Neutrophil (primary cell): ENCODE measurements around the gene PDP2.

Source experiments
- H3K27ac ChIP-seq: fragments of 200-600 bp; sonication (generic); 2 replicates; pipeline ENCODE4 v1.5.1; 2016; ENCODE audit warnings: mild to moderate bottlenecking, moderate library complexity
- H3K27me3 ChIP-seq: fragments of 200-600 bp; sonication (generic); 2 replicates; pipeline ENCODE4 v1.6.0; 2016; ENCODE audit warnings: mild to moderate bottlenecking
- H3K36me3 ChIP-seq: fragments of 200-600 bp; sonication (generic); 2 replicates; pipeline ENCODE4 v1.5.1; 2017
- H3K4me1 ChIP-seq, 2 experiments: fragments of 200-600 bp in 1 of 2; sonication (generic) in 1 of 2; 1 replicate in 1 of 2; 2 replicates in 1 of 2; pipeline versions ENCODE4 v1.5.1 to v1.6.1; 2013 to 2016; ENCODE audit warnings: low read depth in 1 of 2, low read length in 1 of 2, mild to moderate bottlenecking in 1 of 2, moderate library complexity in 1 of 2; ENCODE audit not compliant: control insufficient read depth in 1 of 2, insufficient read depth in 1 of 2
- H3K4me3 ChIP-seq, 2 experiments: fragments of 200-600 bp in 1 of 2; sonication (generic) in 1 of 2; 1 replicate in 1 of 2; 2 replicates in 1 of 2; pipeline ENCODE4 v1.5.1; 2013 to 2016; ENCODE audit warnings: low read depth in 1 of 2, low read length in 1 of 2, mild to moderate bottlenecking in 1 of 2, moderate library complexity in 1 of 2
- H3K9me3 ChIP-seq: fragments of 200-600 bp; sonication (generic); 2 replicates; pipeline ENCODE4 v1.5.1; 2016
- TF ChIP-seq, protein P1 (sequence below): fragments of 200-600 bp; sonication (generic); IDR thresholded peaks from 2 replicates; pipeline ENCODE4 v1.5.1; 2016; ENCODE audit warnings: antibody characterized with exemption

Gene PDP2

DNA sequence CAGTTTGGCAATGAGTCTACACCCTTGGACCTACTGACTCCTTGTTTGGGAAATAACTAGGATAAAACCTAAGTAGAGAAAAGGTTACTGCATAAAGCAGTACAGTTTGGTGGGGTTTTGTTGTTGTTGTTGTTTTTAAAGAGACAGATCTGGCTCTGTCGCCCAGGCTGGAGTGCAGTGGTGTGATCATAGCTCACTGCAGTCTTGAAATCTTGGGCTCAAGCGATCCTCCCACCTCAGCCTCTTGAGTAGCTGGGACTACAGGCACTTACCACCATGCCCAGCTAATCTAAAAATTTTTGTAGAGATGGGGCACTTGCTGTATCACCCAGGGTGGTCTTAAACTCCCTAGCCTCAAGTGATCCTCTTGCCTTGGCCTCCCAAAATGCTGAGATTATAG, 1.2 kb downstream of the PDP2 start:
- H3K27me3 ChIP-seq = peaks cover 16% of the 10 kb centered on the region
- H3K9me3 ChIP-seq = no peaks in the 10 kb centered on the region

DNA sequence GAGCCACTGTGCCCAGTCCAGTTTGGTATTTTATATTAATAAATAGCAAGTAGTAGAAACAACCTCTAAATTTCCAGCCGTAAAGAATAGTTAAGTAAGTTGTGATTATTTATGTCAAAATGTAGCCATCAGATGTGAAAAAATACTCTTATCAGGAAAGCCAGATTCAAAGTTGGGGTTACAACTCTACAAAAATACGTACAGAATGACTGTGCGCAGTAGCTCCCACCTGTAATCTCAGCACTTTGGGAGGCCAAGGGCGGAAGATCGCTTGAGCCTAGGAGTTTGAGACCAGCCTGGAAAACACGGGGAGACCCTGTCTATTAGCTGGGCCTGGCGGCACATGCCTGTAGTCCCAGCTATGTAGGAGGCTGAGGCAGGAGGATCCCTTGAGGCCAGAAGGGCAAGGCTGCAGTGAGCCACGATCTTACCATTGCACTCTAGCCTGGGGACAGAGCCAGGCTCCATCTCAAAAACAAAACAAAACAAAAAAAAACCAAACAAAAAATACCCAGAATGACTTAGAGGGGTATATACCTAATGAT, 1.7 kb downstream of the PDP2 start:
- H3K4me1 ChIP-seq = peaks cover 20% of the 10 kb centered on the region in 2 experiments
- H3K9me3 ChIP-seq = no peaks in the 10 kb centered on the region
- H3K27ac ChIP-seq = no peak overlapping the region
- H3K36me3 ChIP-seq = peaks cover 11% of the 10 kb centered on the region
- H3K27me3 ChIP-seq = peaks cover 16% of the 10 kb centered on the region
- no peak overlapping the region for H3K4me3 ChIP-seq
- TF ChIP-seq, protein P1, sequence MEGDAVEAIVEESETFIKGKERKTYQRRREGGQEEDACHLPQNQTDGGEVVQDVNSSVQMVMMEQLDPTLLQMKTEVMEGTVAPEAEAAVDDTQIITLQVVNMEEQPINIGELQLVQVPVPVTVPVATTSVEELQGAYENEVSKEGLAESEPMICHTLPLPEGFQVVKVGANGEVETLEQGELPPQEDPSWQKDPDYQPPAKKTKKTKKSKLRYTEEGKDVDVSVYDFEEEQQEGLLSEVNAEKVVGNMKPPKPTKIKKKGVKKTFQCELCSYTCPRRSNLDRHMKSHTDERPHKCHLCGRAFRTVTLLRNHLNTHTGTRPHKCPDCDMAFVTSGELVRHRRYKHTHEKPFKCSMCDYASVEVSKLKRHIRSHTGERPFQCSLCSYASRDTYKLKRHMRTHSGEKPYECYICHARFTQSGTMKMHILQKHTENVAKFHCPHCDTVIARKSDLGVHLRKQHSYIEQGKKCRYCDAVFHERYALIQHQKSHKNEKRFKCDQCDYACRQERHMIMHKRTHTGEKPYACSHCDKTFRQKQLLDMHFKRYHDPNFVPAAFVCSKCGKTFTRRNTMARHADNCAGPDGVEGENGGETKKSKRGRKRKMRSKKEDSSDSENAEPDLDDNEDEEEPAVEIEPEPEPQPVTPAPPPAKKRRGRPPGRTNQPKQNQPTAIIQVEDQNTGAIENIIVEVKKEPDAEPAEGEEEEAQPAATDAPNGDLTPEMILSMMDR = no peak

More for the DNA sequence above, 1.2 kb downstream of the PDP2 start:
- no peak overlapping the region for H3K27ac ChIP-seq
- peaks cover 11% of the 10 kb centered on the region for H3K36me3 ChIP-seq
- H3K4me1 ChIP-seq = peaks cover 20% of the 10 kb centered on the region in 2 experiments
- H3K4me3 ChIP-seq = peak overlapping the region in 1 of 2 experiments; percentile 86
- TF ChIP-seq, protein P1 = no peak

DNA sequence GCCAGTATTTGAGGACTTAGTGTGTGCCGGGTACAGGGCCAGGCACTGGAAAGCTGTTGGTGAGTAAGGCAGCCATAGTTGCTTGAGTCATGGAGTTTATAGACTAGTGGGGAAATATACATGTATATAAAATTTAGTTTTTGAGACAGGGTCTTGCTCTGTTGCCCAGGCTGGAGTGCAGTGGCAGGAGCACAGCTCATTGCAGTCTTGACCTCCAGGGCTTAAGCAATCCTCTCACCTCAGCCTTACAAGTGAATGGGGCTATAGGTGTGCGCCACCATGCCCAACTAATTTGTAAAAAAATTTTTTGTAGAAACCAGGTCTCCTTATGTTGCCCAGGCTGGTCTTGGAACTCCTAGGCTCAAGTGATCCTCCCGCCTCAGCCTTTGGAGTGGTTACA, 2.4 kb downstream of the PDP2 start:
- Histone ChIP-seq H3K4me3 (no peak overlapping the region), H3K27me3 (peaks cover 16% of the 10 kb centered on the region), H3K4me1 (peaks cover 20% of the 10 kb centered on the region in 2 experiments), H3K36me3 (peaks cover 11% of the 10 kb centered on the region), H3K27ac (no peak overlapping the region), H3K9me3 (no peaks in the 10 kb centered on the region)
- TF ChIP-seq, protein P1 = no peak

DNA sequence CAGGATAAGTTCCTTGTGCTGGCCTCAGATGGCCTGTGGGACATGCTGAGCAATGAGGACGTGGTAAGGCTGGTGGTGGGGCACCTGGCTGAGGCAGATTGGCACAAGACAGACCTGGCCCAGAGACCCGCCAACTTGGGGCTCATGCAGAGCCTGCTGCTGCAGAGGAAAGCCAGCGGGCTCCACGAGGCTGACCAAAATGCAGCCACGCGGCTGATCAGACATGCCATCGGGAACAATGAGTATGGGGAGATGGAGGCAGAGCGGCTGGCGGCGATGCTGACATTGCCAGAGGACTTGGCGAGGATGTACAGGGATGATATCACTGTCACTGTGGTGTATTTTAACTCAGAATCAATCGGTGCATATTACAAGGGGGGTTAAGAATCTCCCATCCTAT, 5.2 kb downstream of the PDP2 start:
- H3K36me3 ChIP-seq = peaks cover 11% of the 10 kb centered on the region
- no peak overlapping the region for H3K27ac ChIP-seq
- H3K9me3 ChIP-seq = no peaks in the 10 kb centered on the region
- peaks cover 15% of the 10 kb centered on the region for H3K27me3 ChIP-seq
- TF ChIP-seq, protein P1 = no peak
- H3K4me3 ChIP-seq = no peak overlapping the region
- H3K4me1 ChIP-seq = peaks cover 7% of the 10 kb centered on the region in 2 experiments

DNA sequence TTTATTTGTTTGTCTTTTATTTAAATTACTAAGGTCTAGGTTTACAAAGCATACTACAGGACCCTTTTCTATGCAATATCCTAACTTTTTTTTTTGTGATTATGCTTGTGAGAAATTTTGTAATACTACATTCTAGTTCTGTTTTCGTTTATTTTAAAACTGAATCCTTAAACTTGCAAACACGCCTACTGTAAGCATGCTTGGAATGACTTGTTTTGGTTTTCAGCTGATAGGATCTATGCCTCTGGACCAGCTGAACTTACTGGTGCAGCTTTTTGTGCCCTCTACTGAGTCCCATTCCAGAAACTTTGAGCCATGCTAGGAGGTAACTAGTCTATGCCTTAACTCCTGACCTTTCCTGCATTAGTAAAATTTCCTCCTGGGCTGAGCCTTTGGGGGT, 6.0 kb downstream of the PDP2 start:
- H3K27ac ChIP-seq = no peak overlapping the region
- H3K4me1 ChIP-seq = no peaks in the 10 kb centered on the region
- no peak overlapping the region for H3K4me3 ChIP-seq
- H3K36me3 ChIP-seq = peaks cover 11% of the 10 kb centered on the region
- no peaks in the 10 kb centered on the region for H3K9me3 ChIP-seq
- TF ChIP-seq, protein P1 = no peak
- H3K27me3 ChIP-seq = peaks cover 7% of the 10 kb centered on the region
